Stimulated activated naive CD4-positive, alpha-beta T cell treated with Interleukin-2 at 50 U/mL for 16 hours (primary cell): ENCODE data around the gene PNPLA7.

Experiments used
- DNase-seq: peaks from one replicate; lab custom pipeline; 2025; lab: John Stamatoyannopoulos, UW

Gene PNPLA7

GRCh38 chr9:137494104-137494544 lies 56.1 kb downstream of the PNPLA7 start:
- DNase-seq, result no peak

GRCh38 chr9:137493364-137494103 lies 56.7 kb downstream of the PNPLA7 start:
- no peak for DNase-seq

GRCh38 chr9:137492464-137493363 lies 57.5 kb downstream of the PNPLA7 start:
- no peak for DNase-seq

- DNase-seq, result no peak
Measured at GRCh38 chr9:137491735-137492432, 58.3 kb downstream of the PNPLA7 start.

- DNase-seq, result no peak
Measured at GRCh38 chr9:137490532-137491186, 59.5 kb downstream of the PNPLA7 start.

GRCh38 chr9:137488906-137489305 lies 61.3 kb downstream of the PNPLA7 start:
- no peak for DNase-seq

GRCh38 chr9:137488327-137488653 lies 61.9 kb downstream of the PNPLA7 start:
- DNase-seq, result no peak

GRCh38 chr9:137487454-137488326 lies 62.5 kb downstream of the PNPLA7 start:
- no peak for DNase-seq

- DNase-seq, result no peak
Measured at GRCh38 chr9:137486545-137487453, 63.4 kb downstream of the PNPLA7 start.

- no peak for DNase-seq
Measured at GRCh38 chr9:137486141-137486490, 64.1 kb downstream of the PNPLA7 start.

GRCh38 chr9:137485343-137486140 lies 64.7 kb downstream of the PNPLA7 start:
- DNase-seq, result no peak

GRCh38 chr9:137484551-137485315 lies 65.5 kb downstream of the PNPLA7 start:
- DNase-seq, result no peak

- DNase-seq, result no peak
Measured at GRCh38 chr9:137482094-137482781, 68.0 kb downstream of the PNPLA7 start.

- DNase-seq, result no peak
Measured at GRCh38 chr9:137480686-137481683, 69.2 kb downstream of the PNPLA7 start.

GRCh38 chr9:137479892-137480685 lies 70.1 kb downstream of the PNPLA7 start:
- no peak for DNase-seq
